CD14-positive monocyte (primary cell): ENCODE results near the gene RNF180. TPM values are rescaled to one million over a fixed set of nuclear protein-coding genes. Genes with fewer than 3 reads are reported as not detected.

Experiments used
- DNase-seq, 3 donors: peaks; one replicate each; pipeline ENCODE4 v3.0.0-alpha.2; 2011 to 2022
- H2AFZ ChIP-seq: 2 replicates; pipeline ENCODE4 v1.6.0; 2012; ENCODE audit warnings: mild to moderate bottlenecking, low read depth, low read length, inconsistent platforms; ENCODE audit not compliant: insufficient read depth, poor library complexity, severe bottlenecking
- H3K27ac ChIP-seq, 2 donors: 1 replicate in 1 of 2; 2 replicates in 1 of 2; pipeline ENCODE4 v1.5.1; 2012 to 2013; ENCODE audit warnings: low read length in 2 of 2, control low read depth in 1 of 2, inconsistent platforms in 1 of 2, low read depth in 1 of 2, mild to moderate bottlenecking in 1 of 2
- H3K27me3 ChIP-seq, 2 donors: one replicate each; pipeline versions ENCODE4 v1.6.0 to v1.6.1; 2011 to 2013; ENCODE audit warnings: low read length in 2 of 2; ENCODE audit not compliant: control insufficient read depth in 2 of 2, insufficient read depth in 2 of 2
- H3K36me3 ChIP-seq, 2 donors: replicated peaks in 1 of 2; 1 replicate in 1 of 2; 2 replicates in 1 of 2; pipeline versions ENCODE4 v1.5.1 to v1.6.1; 2012 to 2013; ENCODE audit warnings: low read length in 2 of 2, control low read depth in 1 of 2, inconsistent platforms in 1 of 2, mild to moderate bottlenecking in 1 of 2; ENCODE audit not compliant: insufficient read depth in 2 of 2, control insufficient read depth in 1 of 2
- H3K4me1 ChIP-seq, 2 donors: 1 replicate in 1 of 2; 2 replicates in 1 of 2; pipeline versions ENCODE4 v1.5.1 to v1.6.1; 2012 to 2013; ENCODE audit warnings: low read length in 2 of 2, control low read depth in 1 of 2, inconsistent platforms in 1 of 2, mild to moderate bottlenecking in 1 of 2, moderate library complexity in 1 of 2; ENCODE audit not compliant: insufficient read depth in 2 of 2, control insufficient read depth in 1 of 2
- H3K4me2 ChIP-seq: replicated peaks from 2 replicates; pipeline ENCODE3; 2012; ENCODE audit warnings: low read length, moderate library complexity, mild to moderate bottlenecking; ENCODE audit not compliant: poor library complexity, severe bottlenecking; ENCODE audit errors: extremely low read depth
- H3K4me3 ChIP-seq, 3 experiments: fragments of 200-600 bp in 1 of 3; sonication (generic) in 1 of 3; replicated peaks in 1 of 3; 1 replicate in 2 of 3; 2 replicates in 1 of 3; pipeline ENCODE4 v1.5.1; 2011 to 2013; ENCODE audit warnings: low read length in 3 of 3, mild to moderate bottlenecking in 3 of 3, control low read depth in 2 of 3, low read depth in 2 of 3, inconsistent platforms in 1 of 3, moderate library complexity in 1 of 3
- H3K79me2 ChIP-seq: 2 replicates; pipeline ENCODE4 v1.6.0; 2012; ENCODE audit warnings: mild to moderate bottlenecking, control low read depth, inconsistent platforms, low read length, moderate library complexity; ENCODE audit not compliant: insufficient read depth
- H3K9ac ChIP-seq: 2 replicates; pipeline ENCODE4 v1.6.0; 2017; ENCODE audit warnings: low read length, mild to moderate bottlenecking; ENCODE audit not compliant: insufficient read depth, poor library complexity, severe bottlenecking
- H3K9me3 ChIP-seq, 2 donors: replicated peaks in 1 of 2; 1 replicate in 1 of 2; 2 replicates in 1 of 2; pipeline versions ENCODE4 v1.5.1 to v1.6.1; 2012 to 2013; ENCODE audit warnings: low read length in 2 of 2, control low read depth in 1 of 2; ENCODE audit not compliant: control insufficient read depth in 1 of 2, insufficient read depth in 1 of 2
- H4K20me1 ChIP-seq: 2 replicates; pipeline ENCODE4 v1.6.0; 2012; ENCODE audit warnings: mild to moderate bottlenecking, low read length, control low read depth, moderate library complexity; ENCODE audit not compliant: insufficient read depth
- H3K27ac Mint-ChIP-seq, 7 donors: one replicate each; pipeline ENCODE4 v1.8.0; 2020; ENCODE audit warnings: mild to moderate bottlenecking in 7 of 7, mixed read lengths in 7 of 7, moderate library complexity in 6 of 7, inconsistent platforms in 2 of 7
- H3K27me3 Mint-ChIP-seq, 3 donors: one replicate each; pipeline ENCODE4 v1.8.0; 2021 to 2022; ENCODE audit warnings: low read depth in 3 of 3, mild to moderate bottlenecking in 3 of 3, mixed read lengths in 3 of 3, moderate library complexity in 3 of 3, inconsistent platforms in 1 of 3
- H3K36me3 Mint-ChIP-seq, 2 donors: one replicate each; pipeline ENCODE4 v1.8.0; 2020; ENCODE audit warnings: mixed read lengths in 2 of 2, inconsistent platforms in 1 of 2, mild to moderate bottlenecking in 1 of 2
- H3K4me1 Mint-ChIP-seq: one replicate; pipeline ENCODE4 v1.8.0; 2020; ENCODE audit warnings: mild to moderate bottlenecking, mixed read lengths
- H3K4me3 Mint-ChIP-seq, 2 donors: one replicate each; pipeline ENCODE4 v1.8.0; 2020; ENCODE audit warnings: mild to moderate bottlenecking in 2 of 2, mixed read lengths in 2 of 2, moderate library complexity in 1 of 2
- H3K9me3 Mint-ChIP-seq, 7 donors: one replicate each; pipeline ENCODE4 v1.8.0; 2020 to 2022; ENCODE audit warnings: mixed read lengths in 7 of 7, mild to moderate bottlenecking in 6 of 7, moderate library complexity in 6 of 7, inconsistent platforms in 2 of 7
- CTCF ChIP-seq: fragments of 200-600 bp; IDR thresholded peaks from one replicate; pipeline ENCODE4 v1.8.0; 2022; ENCODE audit warnings: antibody characterized with exemption, mild to moderate bottlenecking
- WGBS: methylation state at CpG from one replicate; pipeline ENCODE4 v1.1.5; 2013; ENCODE audit warnings: missing lambda C conversion rate; ENCODE audit not compliant: insufficient coverage; 5-methylcytosine and 5-hydroxymethylcytosine counted together
- intact Hi-C, 2 donors: fragments of 100-400 bp; cut with micrococcal nuclease; formaldehyde crosslinking; loops; one replicate each; pipeline versions ENCODE4 v1.15.0 to v1.15.1; 2023
- polyA plus RNA-seq, 3 donors: library from polyadenylated mRNA; depleted of rRNA in 1 of 3; unstranded in 2 of 3; stranded (reverse) in 1 of 3; fragments of 300-500 nt in 2 of 3; fragments of >200 nt in 1 of 3; fragmentation: Illumina TruSeq in 2 of 3; gene quantifications; 1 replicate in 2 of 3; 2 replicates in 1 of 3; pipeline ENCODE4 v1.2.3, GENCODE V29; 2012 to 2021

RNF180 gene
- polyA plus RNA-seq, 3 donors = not detected

GRCh38 chr5:64210866-64211265, 45.2 kb downstream of the RNF180 start:
- H2AFZ ChIP-seq = no peak overlapping the region
- H3K36me3 Mint-ChIP-seq = no peaks in the 10 kb centered on the region
- no peak overlapping the region for H3K27ac Mint-ChIP-seq

GRCh38 chr5:64213011-64213410, 47.4 kb downstream of the RNF180 start:
- no peak overlapping the region for H2AFZ ChIP-seq
- H3K79me2 ChIP-seq = no peaks in the 10 kb centered on the region
- H4K20me1 ChIP-seq = no peaks in the 10 kb centered on the region
- no peak for DNase-seq
- no peak overlapping the region for H3K4me3 ChIP-seq
- no peak for TF ChIP-seq CTCF
- Mint-ChIP-seq H3K4me3 (no peak overlapping the region), H3K36me3 (no peaks in the 10 kb centered on the region), H3K27me3 (peaks cover 0 to 6% (median 0%) of the 10 kb centered on the region in 3 donors), H3K27ac (no peak overlapping the region), H3K9me3 (peaks cover 0 to 1% (median 0%) of the 10 kb centered on the region in 7 donors), H3K4me1 (no peaks in the 10 kb centered on the region)
- H3K9ac ChIP-seq = no peak overlapping the region
- no peaks in the 10 kb centered on the region for H3K36me3 ChIP-seq
- H3K27me3 ChIP-seq = no peaks in the 10 kb centered on the region
- no CpG with 5 or more reads among the region's 2 CpGs for WGBS
- H3K4me1 ChIP-seq = no peaks in the 10 kb centered on the region
- intact Hi-C loops = no loop called here
- H3K4me2 ChIP-seq = no peak overlapping the region
- H3K9me3 ChIP-seq = no peaks in the 10 kb centered on the region
- H3K27ac ChIP-seq = no peak overlapping the region

More at GRCh38 chr5:64210866-64211265, 45.2 kb downstream of the RNF180 start:
- Histone ChIP-seq H3K9ac (no peak overlapping the region), H3K4me1 (no peaks in the 10 kb centered on the region), H3K9me3 (no peaks in the 10 kb centered on the region), H3K36me3 (no peaks in the 10 kb centered on the region), H4K20me1 (no peaks in the 10 kb centered on the region), H3K4me3 (no peak overlapping the region), H3K27me3 (no peaks in the 10 kb centered on the region), H3K4me2 (no peak overlapping the region), H3K79me2 (no peaks in the 10 kb centered on the region), H3K27ac (no peak overlapping the region)
- Mint-ChIP-seq H3K9me3 (peaks cover 0 to 1% (median 0%) of the 10 kb centered on the region in 7 donors), H3K4me3 (no peak overlapping the region), H3K4me1 (no peaks in the 10 kb centered on the region), H3K27me3 (peaks cover 0 to 6% (median 0%) of the 10 kb centered on the region in 3 donors)
- TF ChIP-seq CTCF = no peak
- intact Hi-C loops = no loop called here
- DNase-seq = no peak
